ENCODE results near the gene GDF9.
A peak's percentile ranks its signal among the peaks of the same experiment; 100 is the strongest.

The GDF9 gene

DNA sequence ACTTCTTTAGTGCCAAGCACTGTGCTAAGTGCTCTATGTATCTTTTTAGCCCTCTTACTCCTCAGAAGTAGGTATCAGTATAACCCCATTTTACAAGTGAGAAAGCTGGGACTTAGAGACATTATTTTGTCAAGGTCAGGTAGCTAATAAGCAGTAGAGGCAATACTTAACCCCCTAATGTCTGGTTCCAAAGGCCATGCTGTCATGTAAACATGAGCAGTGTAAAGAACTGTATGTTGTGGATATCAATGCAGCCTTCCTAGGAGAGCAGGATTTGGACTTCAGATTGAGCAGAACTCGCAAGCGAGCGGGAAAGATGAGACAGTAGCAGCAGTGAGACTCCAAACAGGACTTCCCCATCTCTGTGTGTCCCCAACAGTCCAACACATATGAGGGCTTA lies 32.2 kb downstream of the GDF9 start:
- no peak for DNase-seq

DNA sequence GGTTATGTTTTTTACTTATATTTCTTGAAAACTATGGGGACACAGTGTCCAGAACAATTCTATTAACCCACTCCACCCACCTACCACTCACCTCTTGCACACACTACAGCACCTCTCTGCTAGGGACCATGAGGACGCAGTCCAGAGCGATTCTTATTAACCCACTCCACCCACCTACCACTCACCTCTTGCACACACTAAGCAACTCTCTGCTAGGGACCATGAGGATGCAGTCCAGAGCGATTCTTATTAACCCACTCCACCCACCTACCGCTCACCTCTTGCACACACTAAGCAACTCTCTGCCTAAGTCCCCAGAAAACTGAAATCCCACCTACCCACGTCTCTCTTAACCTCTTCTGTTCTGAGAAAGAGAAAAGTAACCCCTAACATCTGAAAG lies 33.7 kb downstream of the GDF9 start:
- no peak for DNase-seq

DNA sequence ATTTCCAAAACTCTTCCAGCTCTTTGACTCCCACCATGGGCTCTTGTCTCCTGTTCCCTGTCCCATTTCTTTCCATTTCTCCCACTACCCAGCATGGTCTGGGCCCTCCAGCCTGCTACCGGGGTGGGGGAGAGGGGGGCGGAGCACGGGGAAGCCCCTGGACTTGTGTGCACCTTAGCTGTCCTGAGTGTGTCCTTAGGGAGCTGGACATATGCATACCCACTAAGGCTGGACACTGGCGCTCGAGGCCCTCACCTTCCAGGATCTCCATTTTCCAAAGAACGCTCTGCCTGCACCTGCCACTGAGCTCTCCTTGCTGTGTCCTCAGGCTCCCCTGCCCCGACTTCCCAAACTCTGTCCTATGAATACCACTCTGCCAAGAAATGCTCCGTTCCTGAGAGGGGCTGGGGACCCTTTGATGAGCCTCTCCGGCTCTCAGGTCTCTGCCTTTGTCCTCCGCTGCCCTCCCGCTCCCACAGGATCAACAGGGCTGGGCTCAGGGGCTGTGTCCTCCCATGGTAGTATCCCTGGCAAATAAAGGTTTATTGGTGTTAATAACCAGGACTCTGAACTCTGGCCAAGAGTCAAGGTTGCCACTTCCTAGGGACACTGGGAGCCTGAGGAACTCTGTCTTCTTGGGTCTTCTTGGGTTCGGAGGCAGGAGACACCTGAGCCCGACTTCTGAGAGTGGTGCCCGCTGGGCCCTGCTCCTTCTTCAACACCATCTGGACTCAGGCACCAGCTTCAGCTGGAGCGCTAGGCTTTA lies 35.0 kb downstream of the GDF9 start:
- DNase-seq = no peak

DNA sequence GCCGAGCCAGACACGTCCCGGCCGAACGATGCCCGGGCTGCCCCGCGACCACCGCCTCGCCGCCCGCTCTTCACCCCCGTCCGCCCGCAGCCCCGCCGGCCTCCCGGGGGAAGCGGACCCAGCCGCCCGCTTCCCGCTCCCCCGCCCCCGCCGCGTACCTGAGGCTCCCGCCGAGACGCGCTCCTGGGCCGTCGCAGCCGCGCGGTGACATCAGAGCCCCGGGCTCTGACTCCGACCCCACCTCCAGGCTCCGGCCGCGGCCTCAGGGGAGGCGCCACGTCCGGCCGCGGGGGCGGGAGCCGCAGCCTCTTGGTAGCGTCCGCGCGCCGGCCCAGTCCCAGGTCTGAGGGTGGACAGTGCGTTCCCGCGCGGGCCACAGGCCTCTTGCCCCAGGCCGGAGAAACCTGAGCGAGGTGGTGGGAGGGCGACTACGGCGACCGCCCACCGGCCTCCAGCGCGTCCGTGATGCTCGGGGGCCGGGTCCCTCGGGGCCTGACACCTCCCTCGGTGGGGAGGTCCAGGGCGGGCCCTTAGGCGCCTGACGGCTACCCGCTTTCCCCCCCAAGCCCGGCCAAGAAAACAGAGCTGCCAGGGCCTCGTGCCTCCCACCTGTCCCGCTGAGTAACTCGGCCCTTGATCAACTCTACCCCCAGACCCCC lies 35.7 kb downstream of the GDF9 start, which contains the start of gene SHROOM1:
Gene SHROOM1 (minus strand): TSS at position 212 of the 659 bp plus-strand sequence. CDS start 4,507 bp downstream, outside the sequence.
- DNase-seq = no peak

DNA sequence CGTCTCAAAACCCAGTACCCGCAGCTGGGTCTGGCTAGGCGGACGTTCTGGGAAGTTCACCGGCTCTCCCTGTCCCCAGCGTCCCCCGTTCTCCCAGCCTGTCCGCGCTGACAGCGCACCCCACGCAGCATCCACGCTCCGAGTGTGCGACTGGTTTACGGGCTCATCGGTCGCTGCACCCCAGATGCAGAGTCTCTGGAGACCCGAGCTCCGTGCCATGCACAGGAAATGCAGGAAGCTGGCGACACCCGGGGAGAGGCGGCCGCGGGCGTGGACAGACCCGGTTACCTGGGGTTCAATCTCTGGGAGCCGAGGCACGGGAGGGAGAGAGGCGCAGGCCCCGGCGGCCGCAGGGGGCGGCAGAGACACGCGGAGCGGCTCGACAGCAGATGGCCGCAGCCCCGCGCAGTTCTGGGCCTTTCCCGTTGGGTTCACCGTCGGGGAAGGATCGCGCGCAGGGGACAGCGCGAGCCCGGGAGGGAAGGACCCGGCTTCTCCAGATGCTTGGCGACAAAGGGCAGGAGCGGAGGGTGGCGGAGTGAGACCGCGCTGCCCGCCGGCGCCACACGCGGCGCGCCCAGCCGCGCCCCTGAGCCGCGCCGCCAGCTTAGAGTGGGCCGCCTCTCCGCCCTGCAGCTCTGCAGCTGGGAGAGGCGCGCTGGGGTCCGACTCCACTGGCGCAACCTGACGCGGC lies 36.4 kb downstream of the GDF9 start:
- DNase-seq = no peak

DNA sequence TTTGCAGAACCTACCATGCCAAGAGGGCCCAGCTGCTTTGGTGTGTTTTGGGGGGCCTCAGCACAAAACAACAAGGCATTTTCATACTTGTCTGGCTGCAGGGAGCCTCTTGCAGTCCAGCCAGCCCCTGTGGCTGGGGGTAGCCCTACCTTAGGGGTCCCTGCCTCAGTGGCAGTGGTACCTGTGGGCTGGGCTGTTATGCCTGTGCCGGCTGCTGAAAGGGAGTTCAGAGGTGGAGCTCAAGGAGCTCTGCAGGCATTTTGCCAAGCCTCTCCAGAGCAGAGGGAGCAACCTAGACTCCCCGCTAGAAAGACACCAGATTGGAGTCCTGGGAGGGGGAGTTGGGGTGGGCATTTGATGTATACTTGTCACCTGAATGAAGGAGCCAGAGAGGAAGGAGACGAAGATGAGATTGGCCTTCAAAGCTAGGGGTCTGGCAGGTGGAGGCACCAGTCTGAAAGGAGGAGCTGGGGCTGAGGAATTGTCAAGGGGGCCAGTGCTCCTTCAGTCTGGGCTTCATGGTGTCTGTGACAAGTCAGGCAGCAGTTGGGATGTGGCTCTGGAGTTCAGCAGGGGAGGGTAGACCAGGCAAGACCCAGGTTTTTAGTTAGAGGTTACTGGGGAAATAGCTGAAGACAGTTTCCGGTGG lies 37.3 kb downstream of the GDF9 start:
- no peak for DNase-seq

DNA sequence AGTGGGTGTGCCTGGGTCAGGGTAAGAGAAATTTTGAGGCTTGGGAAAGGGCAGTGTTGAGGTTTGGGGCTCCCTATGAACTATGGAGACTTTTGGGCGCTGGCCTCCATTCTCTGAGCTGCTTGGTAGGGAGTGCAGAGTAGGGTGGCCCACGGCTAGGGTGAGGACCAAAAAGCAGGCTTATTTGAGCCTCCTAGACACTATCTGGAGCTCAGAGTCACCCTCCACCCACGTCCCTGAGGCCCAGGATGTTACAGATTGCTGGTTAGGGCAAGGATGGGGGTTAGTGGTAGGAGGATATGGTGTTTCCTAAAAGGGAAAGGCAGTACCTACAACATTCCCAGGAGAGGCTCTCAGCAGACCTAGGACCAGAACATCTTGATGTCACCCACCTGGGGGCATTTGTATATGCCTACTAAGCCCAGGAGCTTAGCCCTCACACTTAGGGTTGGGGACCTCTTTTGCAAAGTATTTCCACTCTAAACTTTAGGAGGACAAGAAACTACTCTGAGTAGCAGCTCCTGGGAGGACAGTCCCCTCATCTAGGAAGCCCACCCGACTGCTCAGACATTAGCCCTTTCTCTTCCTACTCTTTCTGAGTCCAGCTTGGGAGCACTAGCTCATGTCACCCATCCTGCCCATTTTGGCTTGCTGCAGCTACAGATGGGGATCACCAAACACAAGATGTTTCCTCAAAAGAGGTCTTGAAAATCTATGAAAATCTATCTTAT lies 38.2 kb downstream of the GDF9 start:
- DNase-seq = no peak

DNA sequence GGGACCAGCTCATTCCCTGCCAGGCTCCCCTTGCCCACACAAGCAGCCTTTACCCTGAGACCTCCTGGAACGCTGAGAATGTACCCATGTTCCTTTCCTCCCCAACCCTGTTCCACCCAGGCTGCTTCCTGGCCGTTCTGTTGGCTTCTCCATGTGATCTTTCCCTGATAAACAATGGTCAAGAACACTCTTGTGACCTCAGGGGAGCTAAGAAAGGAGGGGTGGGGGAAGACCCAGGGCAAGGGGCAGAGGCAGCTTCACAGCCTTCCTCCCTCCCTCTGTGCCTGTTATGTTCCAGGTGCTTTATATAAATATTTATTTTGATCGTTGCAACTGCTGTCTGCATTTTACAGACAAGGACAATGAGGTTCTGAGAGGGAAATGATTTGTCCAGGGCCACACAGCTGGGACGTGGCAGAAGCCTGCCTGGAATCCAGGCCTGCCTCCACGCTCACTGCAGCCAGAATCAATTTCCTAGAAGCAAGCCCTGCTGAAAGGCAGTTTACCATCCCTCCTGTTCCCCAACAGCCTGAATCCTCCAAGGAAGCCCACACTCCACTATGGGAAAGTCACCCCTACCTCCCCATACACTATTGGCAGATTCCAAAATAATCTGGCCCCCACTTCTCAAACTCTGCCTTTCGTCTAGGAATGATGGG lies 39.7 kb downstream of the GDF9 start:
- no peak for DNase-seq

DNA sequence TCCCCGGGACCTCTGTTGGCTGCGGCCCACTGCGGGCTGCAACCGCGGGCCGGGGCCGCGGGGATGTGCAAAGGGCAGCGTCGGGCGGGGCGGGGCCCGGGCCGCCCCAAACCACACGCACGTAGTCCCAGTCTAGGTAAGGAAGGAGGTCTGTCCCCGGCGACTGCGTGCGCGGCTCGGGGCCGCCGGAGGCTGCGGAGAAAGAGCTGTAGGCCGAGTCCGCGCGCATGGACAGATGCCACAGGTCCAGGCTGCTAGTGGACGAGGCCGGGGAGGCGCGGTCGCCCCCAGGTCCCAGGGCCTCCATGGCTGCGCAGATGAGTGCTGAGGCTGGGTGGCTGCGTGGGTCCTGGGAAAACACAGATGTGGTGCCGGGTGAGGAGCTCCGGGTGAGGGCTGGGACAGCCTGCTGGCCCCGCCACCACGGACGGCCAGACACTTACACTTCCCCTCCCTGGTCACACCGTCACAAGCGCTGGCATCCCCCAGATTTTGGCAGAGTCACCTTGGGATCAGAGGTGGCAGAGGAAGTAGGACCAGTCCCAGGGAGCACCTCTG lies 40.4 kb downstream of the GDF9 start:
- DNase-seq = no peak

DNA sequence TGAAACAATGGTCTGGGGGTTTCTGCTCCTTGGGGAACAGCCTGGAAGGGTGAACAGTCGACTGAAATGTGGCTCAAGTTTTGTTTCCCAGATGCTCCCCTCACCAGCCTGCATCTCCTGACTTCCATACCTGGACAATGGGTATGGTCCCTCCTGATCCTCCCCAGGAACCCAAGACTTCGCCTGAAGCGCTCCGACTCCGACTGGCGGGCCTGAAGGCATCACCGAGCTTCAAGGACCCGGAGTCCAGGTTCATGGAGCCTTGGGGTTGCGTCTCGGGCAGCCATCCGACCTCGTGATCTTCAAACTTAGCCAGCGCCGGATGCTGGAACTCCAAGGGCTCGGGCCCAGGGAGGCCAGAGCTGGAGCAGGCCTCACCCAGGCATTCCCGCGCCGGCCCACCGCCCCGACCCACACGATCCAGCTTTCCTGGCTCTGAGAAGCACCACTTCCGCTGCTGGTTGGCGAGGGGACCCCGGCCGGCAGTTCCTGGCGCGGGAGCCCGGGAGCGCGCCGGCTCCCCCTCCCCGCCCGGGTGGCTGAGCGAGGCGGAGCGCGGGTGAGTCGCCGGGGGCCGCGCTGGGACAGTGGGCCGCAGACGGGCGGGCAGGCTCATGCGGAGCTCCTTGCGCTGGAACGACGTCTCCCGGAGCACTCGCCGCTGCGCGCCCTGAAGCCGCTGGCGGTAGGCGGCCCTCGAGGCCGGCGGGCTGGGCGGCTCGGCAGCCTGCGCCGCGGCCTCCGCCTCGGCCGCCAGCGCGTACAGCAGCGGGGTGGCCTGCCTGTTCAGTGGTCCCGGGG lies 41.0 kb downstream of the GDF9 start:
- DNase-seq = no peak

DNA sequence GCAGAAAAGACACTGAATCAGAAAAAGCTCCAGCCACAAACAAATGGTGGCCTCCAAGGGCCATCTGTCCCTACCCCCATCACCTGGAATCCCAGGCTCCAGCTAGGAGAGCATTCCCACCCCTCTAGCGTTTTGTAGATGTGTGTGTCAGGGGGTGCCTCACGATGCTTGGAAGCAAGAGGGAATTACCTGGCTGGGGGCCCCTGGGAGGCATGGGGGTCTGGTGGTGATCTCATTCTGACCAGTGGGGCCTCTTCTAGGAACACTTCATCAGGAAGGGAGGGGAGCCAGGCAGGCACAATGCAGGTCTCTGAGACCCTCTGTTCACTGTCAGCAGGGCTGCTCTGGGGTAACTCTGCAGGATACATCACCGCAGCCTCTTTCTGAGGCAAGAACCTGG lies 41.8 kb downstream of the GDF9 start:
- no peak for DNase-seq

DNA sequence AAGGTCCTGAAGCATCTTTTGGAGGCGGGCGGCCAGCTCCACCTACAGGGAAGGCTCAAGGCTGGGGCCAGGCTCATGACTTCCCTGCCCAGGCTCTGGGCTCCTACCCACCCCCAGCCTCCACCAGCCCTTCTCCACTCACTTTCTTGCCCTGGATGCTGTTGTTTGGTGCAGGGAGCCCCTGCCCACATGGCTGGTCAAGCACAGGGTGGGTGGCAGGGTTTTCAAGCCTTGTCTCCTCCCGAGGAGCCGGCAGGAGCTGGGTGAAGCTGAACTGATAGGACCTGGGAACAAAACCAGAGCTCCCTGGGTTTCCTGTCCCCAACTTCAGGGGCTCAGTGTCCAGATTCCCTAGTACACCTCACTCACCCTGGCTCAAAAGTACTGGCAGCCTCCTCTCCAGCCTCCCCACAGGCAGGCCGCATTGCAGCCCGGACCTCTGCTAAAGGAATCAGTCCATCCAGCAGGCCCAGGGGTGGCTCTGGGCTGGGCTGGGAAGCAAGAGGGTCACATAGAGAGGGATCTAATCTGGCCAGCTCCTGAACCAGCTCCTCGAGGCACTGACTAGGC lies 42.7 kb downstream of the GDF9 start:
- no peak for DNase-seq

DNA sequence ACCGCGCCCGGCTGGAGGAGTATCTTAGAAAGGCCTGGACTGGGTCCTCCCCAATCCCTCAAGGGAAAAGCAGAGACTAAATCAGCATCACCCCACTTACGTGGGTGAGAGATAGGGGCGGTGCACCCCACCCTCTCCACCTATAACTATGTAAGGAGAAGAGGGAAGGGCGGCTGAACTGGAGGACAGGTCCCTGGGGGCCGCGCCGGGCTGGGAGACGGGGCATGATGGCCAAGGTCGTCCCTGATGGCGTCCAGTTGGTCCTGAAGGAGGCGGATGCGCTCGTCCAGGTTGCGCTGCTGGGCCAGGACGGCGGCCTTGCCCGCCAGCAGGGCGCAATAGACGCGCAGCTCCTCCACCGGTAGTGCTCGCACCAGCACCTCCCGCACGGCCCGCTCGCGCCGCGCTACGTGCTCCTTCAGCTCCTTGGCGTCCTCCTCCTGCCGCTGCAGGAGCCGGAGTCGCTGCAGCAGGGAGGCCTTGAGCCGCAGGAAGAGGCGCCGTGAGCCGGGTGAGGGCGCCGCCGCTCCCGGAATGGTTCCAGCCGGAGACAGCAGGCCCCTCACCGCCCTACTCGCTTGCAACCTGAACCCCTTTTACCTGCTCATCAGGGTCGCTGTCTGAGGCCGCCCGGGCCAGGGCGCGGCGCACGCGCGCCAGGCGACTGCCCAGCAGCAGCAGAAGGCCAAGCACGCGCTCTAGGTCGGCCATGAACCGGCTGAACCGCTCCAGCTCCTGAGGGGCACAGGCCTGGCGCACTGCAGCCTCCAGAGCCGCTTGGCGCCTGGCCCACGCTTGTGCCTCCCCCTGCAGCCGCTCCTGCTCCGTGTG lies 43.4 kb downstream of the GDF9 start:
- peak; percentile 49 for DNase-seq

DNA sequence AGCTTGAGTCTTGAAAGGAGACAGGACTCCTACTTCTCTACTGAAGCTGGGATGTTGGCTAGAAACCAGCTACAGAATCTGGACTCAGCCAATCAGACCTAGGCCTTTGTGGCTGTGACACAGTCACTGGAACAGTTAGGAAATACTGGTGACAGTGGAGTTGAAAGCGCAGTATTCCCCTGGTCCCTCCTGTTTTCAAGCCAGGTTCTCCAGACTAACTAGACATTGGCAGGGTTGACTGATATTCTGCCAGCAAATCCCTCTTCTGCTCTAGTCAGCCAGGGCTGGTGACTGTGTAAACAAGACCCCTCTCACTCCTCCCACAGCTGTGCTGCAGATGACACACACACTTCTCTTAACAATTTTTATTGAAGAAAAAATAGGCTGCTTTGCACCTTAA lies 44.5 kb downstream of the GDF9 start:
- peak; percentile 66 for DNase-seq

DNA sequence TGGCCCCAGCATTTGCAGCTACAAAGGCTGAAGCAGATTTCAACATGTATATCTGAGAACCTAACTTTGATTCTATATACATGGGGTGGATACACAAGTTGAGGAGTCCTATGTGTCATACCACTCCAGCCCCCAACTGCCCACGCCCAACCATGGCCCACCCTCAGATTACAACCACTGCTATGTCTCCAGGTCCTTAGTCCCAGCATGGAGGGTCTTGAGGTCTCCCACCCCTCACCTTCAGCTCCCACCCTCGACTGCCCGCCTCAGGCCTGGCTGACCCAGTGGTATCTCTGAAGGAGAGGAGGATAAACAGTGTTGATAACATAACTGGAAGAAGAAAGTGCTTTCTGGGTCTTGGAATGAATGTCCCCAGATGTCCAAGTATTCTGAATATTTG lies 44.9 kb downstream of the GDF9 start:
- no peak for DNase-seq

DNA sequence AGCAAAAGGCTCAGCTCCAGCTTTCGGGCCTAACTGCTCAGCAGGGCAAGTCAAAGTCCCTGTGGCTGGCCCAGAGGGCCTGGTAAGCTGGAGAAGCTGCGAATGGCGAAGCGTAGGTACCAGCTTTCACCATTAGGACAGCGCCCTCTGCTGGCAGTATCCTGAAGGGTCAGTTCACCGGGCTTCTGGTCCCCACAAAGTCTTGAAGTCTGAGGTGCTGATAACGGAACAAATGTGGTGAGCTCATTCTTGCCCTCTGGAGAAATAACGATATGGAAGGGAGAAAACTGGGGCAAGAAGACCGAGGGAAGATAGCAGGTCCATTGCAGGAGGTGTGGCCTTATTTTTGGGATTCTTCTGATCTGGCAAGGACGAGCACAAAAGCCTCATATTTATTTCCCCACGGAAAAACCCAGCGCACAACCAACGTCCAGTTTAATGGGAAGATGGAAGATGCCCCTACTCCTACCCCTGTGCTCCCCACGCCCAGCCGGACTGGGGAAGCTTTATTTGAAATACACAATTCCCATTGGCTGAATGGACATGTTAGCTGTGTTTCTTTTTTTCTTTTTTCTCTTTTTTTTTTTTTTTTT lies 46.0 kb downstream of the GDF9 start:
- peak; percentile 77 for DNase-seq

DNA sequence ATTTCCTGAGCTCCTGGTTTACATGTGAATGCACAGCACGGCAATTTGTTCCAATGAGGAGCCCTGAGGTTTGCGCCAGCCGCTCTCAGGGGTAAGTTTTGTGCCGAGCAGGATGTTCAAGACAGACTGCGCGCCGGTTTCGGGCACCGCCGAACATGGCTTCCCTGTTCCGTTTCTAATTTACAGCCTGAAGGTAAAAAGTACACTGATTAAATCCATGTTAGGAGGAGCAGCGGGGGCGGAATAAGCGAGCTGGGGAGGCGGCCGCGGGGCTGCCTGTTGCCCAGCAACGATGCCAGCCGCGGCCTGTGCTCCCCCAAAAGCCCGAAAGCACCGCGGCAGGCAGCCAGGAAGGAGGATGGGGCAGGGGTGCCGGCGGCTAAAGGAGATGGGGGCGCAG lies 46.8 kb downstream of the GDF9 start:
- DNase-seq = no peak

DNA sequence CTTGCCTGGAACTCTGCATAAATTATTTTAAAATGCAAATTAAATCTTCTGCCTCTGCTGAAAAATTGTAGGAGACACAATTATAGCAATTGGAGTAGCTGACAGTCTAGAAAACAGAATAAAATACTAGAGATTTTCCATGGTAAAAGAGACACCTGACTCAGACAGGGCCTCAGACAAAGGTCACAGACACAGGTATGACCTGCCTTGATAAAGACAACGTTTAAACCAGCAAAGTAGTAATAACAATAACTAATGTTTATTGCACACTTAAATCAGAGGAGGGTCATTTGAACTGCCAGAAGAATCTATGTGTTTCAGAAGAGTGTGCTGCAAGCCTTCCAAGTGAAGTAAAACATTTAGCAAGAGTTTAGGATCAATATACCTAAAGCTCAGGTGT lies 49.3 kb downstream of the GDF9 start:
- DNase-seq = no peak

DNA sequence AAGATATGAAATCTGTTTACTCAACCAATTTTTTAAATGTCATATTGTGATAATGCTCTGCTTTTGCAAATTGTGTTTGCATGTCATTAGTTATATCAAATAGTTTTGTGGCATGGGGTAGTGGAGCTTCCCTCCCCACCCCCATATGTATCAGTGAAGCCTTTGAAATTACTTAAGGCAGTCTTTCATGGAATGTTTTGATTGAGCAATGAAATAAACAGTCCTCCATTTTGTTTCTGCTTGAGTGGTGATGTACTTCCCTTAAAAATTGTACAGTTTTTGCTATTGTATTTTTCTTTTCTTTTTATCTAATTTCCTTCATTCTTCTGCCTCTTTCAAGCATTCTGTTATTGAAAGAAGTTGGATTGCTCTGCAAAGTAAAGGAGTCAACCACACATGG lies 49.7 kb downstream of the GDF9 start:
- no peak for DNase-seq

Data from NCI-H2029 treated with DMSO at 0.1 percent for 48 hours (cell line).